ENCODE measurements around the gene BTBD8.

The BTBD8 gene

GRCh38 chr1:92094090-92094489, 13.9 kb downstream of the BTBD8 start:
- DNase-seq = no peak

GRCh38 chr1:92094595-92094994, 14.4 kb downstream of the BTBD8 start:
- no peak for DNase-seq

GRCh38 chr1:92095874-92096273, 15.7 kb downstream of the BTBD8 start:
- no peak for DNase-seq

GRCh38 chr1:92096317-92096716, 16.2 kb downstream of the BTBD8 start:
- no peak for DNase-seq

GRCh38 chr1:92105546-92106081, 25.5 kb downstream of the BTBD8 start:
- no peak for DNase-seq

GRCh38 chr1:92108631-92109030, 28.5 kb downstream of the BTBD8 start:
- no peak for DNase-seq

GRCh38 chr1:92117526-92117925, 37.4 kb downstream of the BTBD8 start:
- no peak for DNase-seq

- no peak for DNase-seq
These were observed 38.7 kb downstream of the BTBD8 start for GRCh38 chr1:92118826-92119225.

GRCh38 chr1:92123868-92124267, 43.7 kb downstream of the BTBD8 start:
- DNase-seq = no peak

- no peak for DNase-seq
These were observed 45.1 kb downstream of the BTBD8 start for GRCh38 chr1:92125204-92125603.

GRCh38 chr1:92126088-92126487, 45.9 kb downstream of the BTBD8 start:
- no peak for DNase-seq

GRCh38 chr1:92134331-92134730, 54.2 kb downstream of the BTBD8 start:
- no peak for DNase-seq

- no peak for DNase-seq
These were observed 56.2 kb downstream of the BTBD8 start for GRCh38 chr1:92136341-92136740.

- DNase-seq = no peak
These were observed 74.8 kb downstream of the BTBD8 start for GRCh38 chr1:92154934-92155333.

- DNase-seq = no peak
These were observed 79.4 kb downstream of the BTBD8 start for GRCh38 chr1:92159593-92159992.

- no peak for DNase-seq
These were observed 85.2 kb downstream of the BTBD8 start for GRCh38 chr1:92165389-92165788.

- DNase-seq = no peak
These were observed 87.0 kb downstream of the BTBD8 start for GRCh38 chr1:92167151-92167550.

- no peak for DNase-seq
These were observed 88.5 kb downstream of the BTBD8 start for GRCh38 chr1:92168657-92169056.

GRCh38 chr1:92169214-92170005, 89.3 kb downstream of the BTBD8 start:
- no peak for DNase-seq

GRCh38 chr1:92184632-92185031, 104.5 kb downstream of the BTBD8 start:
- DNase-seq = no peak

- DNase-seq = no peak
These were observed 105.9 kb downstream of the BTBD8 start for GRCh38 chr1:92186081-92186480.

- no peak for DNase-seq
These were observed 108.5 kb downstream of the BTBD8 start for GRCh38 chr1:92188436-92189255.

- no peak for DNase-seq
These were observed 111.6 kb downstream of the BTBD8 start for GRCh38 chr1:92191726-92192125.

- no peak for DNase-seq
These were observed 112.1 kb downstream of the BTBD8 start for GRCh38 chr1:92192246-92192645.

All from central memory CD4-positive, alpha-beta T cell (primary cell).